PFSK-1 (cell line): ENCODE data around the gene GUK1.

Experiments
- FOXP2 ChIP-seq: optimal IDR thresholded peaks from 2 replicates; pipeline ENCODE3; 2011; ENCODE audit warnings: borderline replicate concordance, control low read depth, inconsistent platforms; ENCODE audit not compliant: insufficient read depth; ENCODE audit errors: extremely low read length, extremely low read depth
- POLR2AphosphoS5 ChIP-seq: IDR thresholded peaks from 2 replicates; pipeline ENCODE4 v1.6.1; 2012; ENCODE audit warnings: low read depth, mild to moderate bottlenecking, control low read depth, low read length, moderate library complexity
- TAF1 ChIP-seq: IDR thresholded peaks from 2 replicates; pipeline ENCODE4 v1.6.1; 2012; ENCODE audit warnings: low read length, control low read depth, borderline replicate concordance; ENCODE audit not compliant: insufficient read depth
- TF ChIP-seq, protein P1 (sequence below), 2 experiments: IDR thresholded peaks; 2 replicates each; pipeline versions ENCODE4 v1.6.1 to v1.8.0; 2011 to 2012; ENCODE audit warnings: low read depth in 2 of 2, low read length in 2 of 2, control low read depth in 1 of 2, inconsistent platforms in 1 of 2, mild to moderate bottlenecking in 1 of 2, moderate library complexity in 1 of 2; ENCODE audit not compliant: insufficient read depth in 1 of 2

DNA sequence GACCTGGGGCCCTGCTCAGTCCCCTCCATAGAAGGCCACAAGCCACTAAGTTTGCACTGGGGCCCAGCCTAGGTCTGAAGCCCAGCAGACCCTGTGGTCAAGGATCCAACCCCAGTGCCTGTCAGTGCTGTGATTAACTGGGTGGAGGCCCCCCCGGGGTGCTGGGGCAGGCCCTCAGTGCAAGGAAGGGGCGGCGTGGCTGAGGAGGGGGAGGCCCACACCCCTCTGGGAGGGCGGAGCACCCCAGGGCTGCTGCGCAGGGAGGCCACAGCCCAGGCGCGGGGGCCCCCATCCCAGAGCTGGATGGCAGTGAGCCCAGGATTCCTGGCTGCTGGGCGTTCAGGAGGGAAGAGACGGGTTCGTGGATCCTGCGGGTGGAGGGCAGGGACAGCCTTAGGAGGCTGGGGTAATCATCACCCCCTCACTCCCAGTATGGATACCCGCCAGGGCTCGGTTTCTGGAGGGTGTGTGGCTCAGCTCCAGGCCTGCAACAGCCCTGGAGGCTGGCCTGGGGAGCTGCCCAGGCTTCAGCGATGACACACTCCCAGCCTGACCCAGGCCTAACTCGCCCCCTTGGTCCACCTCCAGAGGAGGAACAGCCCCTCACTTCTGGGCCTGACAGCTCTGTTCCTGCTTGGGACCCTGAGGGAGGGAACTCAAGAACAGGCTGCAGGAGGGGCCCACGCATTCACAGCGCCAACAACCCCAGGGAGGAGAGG, 10.5 kb downstream of the GUK1 start:
- no peak; the same call in 1 of the 2 replicates for TF ChIP-seq POLR2AphosphoS5
- TF ChIP-seq TAF1 = no peak
- no peak for TF ChIP-seq FOXP2
- TF ChIP-seq, protein P1, sequence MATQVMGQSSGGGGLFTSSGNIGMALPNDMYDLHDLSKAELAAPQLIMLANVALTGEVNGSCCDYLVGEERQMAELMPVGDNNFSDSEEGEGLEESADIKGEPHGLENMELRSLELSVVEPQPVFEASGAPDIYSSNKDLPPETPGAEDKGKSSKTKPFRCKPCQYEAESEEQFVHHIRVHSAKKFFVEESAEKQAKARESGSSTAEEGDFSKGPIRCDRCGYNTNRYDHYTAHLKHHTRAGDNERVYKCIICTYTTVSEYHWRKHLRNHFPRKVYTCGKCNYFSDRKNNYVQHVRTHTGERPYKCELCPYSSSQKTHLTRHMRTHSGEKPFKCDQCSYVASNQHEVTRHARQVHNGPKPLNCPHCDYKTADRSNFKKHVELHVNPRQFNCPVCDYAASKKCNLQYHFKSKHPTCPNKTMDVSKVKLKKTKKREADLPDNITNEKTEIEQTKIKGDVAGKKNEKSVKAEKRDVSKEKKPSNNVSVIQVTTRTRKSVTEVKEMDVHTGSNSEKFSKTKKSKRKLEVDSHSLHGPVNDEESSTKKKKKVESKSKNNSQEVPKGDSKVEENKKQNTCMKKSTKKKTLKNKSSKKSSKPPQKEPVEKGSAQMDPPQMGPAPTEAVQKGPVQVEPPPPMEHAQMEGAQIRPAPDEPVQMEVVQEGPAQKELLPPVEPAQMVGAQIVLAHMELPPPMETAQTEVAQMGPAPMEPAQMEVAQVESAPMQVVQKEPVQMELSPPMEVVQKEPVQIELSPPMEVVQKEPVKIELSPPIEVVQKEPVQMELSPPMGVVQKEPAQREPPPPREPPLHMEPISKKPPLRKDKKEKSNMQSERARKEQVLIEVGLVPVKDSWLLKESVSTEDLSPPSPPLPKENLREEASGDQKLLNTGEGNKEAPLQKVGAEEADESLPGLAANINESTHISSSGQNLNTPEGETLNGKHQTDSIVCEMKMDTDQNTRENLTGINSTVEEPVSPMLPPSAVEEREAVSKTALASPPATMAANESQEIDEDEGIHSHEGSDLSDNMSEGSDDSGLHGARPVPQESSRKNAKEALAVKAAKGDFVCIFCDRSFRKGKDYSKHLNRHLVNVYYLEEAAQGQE (IDR thresholded peaks at IDR 0.05; ENCODE audit: insufficient read depth in 1 of 2, low read depth in 2 of 2, low read length in 2 of 2) = no peak
